ENCODE measurements around the gene CLDN6. TPM values are rescaled to one million over a fixed set of nuclear protein-coding genes. Genes with fewer than 3 reads are reported as not detected.

The CLDN6 gene
- total RNA-seq, 1 experiment from 2014 or later = 743 TPM

DNA sequence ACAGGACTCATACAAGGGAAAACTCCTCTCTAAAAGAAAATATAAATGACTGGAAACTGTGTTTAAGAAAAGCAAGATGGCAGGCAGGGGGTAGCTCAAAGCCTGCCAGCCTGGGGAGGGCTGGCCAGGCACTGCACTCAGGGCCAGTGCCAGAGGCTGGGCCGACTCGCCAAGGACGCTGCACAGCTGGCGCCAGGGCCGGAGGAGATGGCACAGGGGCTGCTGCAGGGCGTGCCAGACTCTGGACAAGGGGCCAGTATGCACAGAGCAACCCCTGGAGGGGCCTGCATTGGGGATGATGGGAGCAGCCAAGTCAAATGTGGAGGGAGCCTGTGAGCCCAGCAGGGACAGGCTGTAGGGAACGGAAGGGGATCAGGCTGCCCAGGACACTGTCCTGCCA, 41.8 kb downstream of the CLDN6 start:
- no peak overlapping the region for H3K56ac ChIP-seq (ENCODE audit: insufficient read length, low read depth, low read length)
- TF ChIP-seq, protein P1, sequence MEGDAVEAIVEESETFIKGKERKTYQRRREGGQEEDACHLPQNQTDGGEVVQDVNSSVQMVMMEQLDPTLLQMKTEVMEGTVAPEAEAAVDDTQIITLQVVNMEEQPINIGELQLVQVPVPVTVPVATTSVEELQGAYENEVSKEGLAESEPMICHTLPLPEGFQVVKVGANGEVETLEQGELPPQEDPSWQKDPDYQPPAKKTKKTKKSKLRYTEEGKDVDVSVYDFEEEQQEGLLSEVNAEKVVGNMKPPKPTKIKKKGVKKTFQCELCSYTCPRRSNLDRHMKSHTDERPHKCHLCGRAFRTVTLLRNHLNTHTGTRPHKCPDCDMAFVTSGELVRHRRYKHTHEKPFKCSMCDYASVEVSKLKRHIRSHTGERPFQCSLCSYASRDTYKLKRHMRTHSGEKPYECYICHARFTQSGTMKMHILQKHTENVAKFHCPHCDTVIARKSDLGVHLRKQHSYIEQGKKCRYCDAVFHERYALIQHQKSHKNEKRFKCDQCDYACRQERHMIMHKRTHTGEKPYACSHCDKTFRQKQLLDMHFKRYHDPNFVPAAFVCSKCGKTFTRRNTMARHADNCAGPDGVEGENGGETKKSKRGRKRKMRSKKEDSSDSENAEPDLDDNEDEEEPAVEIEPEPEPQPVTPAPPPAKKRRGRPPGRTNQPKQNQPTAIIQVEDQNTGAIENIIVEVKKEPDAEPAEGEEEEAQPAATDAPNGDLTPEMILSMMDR (conservative IDR thresholded peaks at IDR 0.05) = no peak
- no peaks in the 10 kb centered on the region for H3K79me1 ChIP-seq (ENCODE audit: insufficient read depth, low read depth, low read length, poor library complexity, severe bottlenecking)
- H2BK12ac ChIP-seq (ENCODE audit: insufficient read length, low read depth, low read length) = no peak overlapping the region
- no CpG with 5 or more reads among the region's 7 CpGs for WGBS (ENCODE audit: extremely low coverage, insufficient read length, low lambda C conversion rate)
- Mint-ChIP-seq H3K27ac (no peak overlapping the region), H3K9me3 (no peaks in the 10 kb centered on the region), H3K36me3 (ENCODE audit: insufficient read depth in 1 of 3, low read depth in 3 of 3) (peaks cover 11 to 47% (median 38%) of the 10 kb centered on the region in 3 experiments; a peak in 6 of 7 replicates), H3K27me3 (ENCODE audit: low read depth) (no peaks in the 10 kb centered on the region; the same call in none of the 2 replicates), H3K4me3 (no peak overlapping the region), H3K4me1 (peaks cover 13 to 14% of the 10 kb centered on the region in 2 experiments)
- no peak overlapping the region for H2AFZ ChIP-seq (ENCODE audit: low read length)
- H2BK5ac ChIP-seq (ENCODE audit: insufficient read length, low read length) = no peak overlapping the region
- no peak overlapping the region for H3K9ac ChIP-seq (ENCODE audit: extremely low read depth, insufficient read length, low read length)
- no peak overlapping the region for H2AK5ac ChIP-seq (ENCODE audit: insufficient read length, low read length)
- H3K4ac ChIP-seq (ENCODE audit: low read depth, low read length) = no peak overlapping the region
- no peak overlapping the region for H3K4me2 ChIP-seq (ENCODE audit: insufficient read depth, insufficient read length, low read length)
- no peaks in the 10 kb centered on the region for H4K20me1 ChIP-seq (ENCODE audit: control insufficient read depth, insufficient read depth, insufficient read length)
- H4K5ac ChIP-seq (ENCODE audit: insufficient read length, low read depth, low read length) = no peak overlapping the region
- peaks cover 9% of the 10 kb centered on the region for H3K23me2 ChIP-seq (ENCODE audit: insufficient read length, low read depth, low read length, poor library complexity, severe bottlenecking)
- no peaks in the 10 kb centered on the region for H3K4me1 ChIP-seq (ENCODE audit: insufficient read depth, low read length)
- no peaks in the 10 kb centered on the region; the same call in 1 of the 2 replicates for H3K79me2 ChIP-seq (ENCODE audit: insufficient read depth, low read length)
- no peak overlapping the region for H3K27ac ChIP-seq (ENCODE audit: insufficient read length, low read depth, low read length)
- H2BK120ac ChIP-seq (ENCODE audit: low read depth, low read length, poor library complexity, severe bottlenecking) = no peak overlapping the region
- H2BK20ac ChIP-seq (ENCODE audit: low read depth, low read length, poor library complexity, severe bottlenecking) = no peak overlapping the region
- no peak overlapping the region for H3T11ph ChIP-seq (ENCODE audit: low read length)
- no peak overlapping the region for H4K91ac ChIP-seq (ENCODE audit: insufficient read length, low read depth, low read length)
- H4K8ac ChIP-seq (replicated peaks; ENCODE audit: insufficient read length, low read depth, low read length) = no peak overlapping the region
- no peak overlapping the region for H3K14ac ChIP-seq (ENCODE audit: insufficient read depth, low read length)
- no peaks in the 10 kb centered on the region for H3K27me3 ChIP-seq (ENCODE audit: insufficient read depth, low read length)
- no peak overlapping the region for H3K18ac ChIP-seq (ENCODE audit: insufficient read length, low read depth, low read length)
- H3K9me3 ChIP-seq (ENCODE audit: control insufficient read depth, low read depth, low read length) = no peaks in the 10 kb centered on the region
- H2BK15ac ChIP-seq (ENCODE audit: low read depth, low read length) = no peak overlapping the region
- no peak for DNase-seq
- H3K23ac ChIP-seq (ENCODE audit: insufficient read length, low read depth, low read length) = no peak overlapping the region

Measured in H9 (cell line).